A549 (cell line): ENCODE measurements around the gene KCNQ1.

Experiments used
- CHD4 ChIP-seq: fragments of 200-600 bp; sonication (generic); IDR thresholded peaks from 2 replicates; pipeline ENCODE4 v1.6.1; 2016; ENCODE audit warnings: antibody characterized with exemption, mild to moderate bottlenecking, borderline replicate concordance
- EP300 ChIP-seq, 2 experiments: fragments of >200 bp; sonication (Bioruptor Twin); formaldehyde crosslinking; IDR thresholded peaks; 2 replicates in 1 of 2; 3 replicates in 1 of 2; pipeline ENCODE4 v1.6.1; 2016 to 2017
- FOSL2 ChIP-seq, 2 experiments: fragments of 450-650 bp in 1 of 2; fragments of >200 bp in 1 of 2; sonication (Bioruptor Twin) in 1 of 2; formaldehyde crosslinking; IDR thresholded peaks; 2 replicates each; pipeline versions ENCODE4 v1.5.0 to v1.6.1; 2016 to 2020; ENCODE audit warnings: mild to moderate bottlenecking in 1 of 2, moderate library complexity in 1 of 2
- HOXA7 ChIP-seq: fragments of 250-450 bp; sonication (Bioruptor Pico); IDR thresholded peaks from 2 replicates; pipeline ENCODE4 v1.5.0; 2020; ENCODE audit warnings: mild to moderate bottlenecking, moderate library complexity
- MYC ChIP-seq: IDR thresholded peaks from 2 replicates; pipeline ENCODE4 v1.6.1; 2012; ENCODE audit warnings: mild to moderate bottlenecking, inconsistent platforms, low read length, improper control_type of control experiment, borderline replicate concordance
- POLR2A ChIP-seq: IDR thresholded peaks from 2 replicates; pipeline ENCODE4 v1.6.1; 2012; ENCODE audit warnings: mild to moderate bottlenecking, low read length
- RAD21 ChIP-seq, 2 experiments: fragments of >200 bp in 1 of 2; sonication (Bioruptor Twin) in 1 of 2; formaldehyde crosslinking in 1 of 2; IDR thresholded peaks in 1 of 2; conservative IDR thresholded peaks in 1 of 2; 2 replicates in 1 of 2; 3 replicates in 1 of 2; pipeline ENCODE4 v1.6.1; 2012 to 2018; ENCODE audit warnings: inconsistent platforms in 1 of 2
- SMC3 ChIP-seq: fragments of >200 bp; sonication (Bioruptor Twin); formaldehyde crosslinking; IDR thresholded peaks from 3 replicates; pipeline ENCODE4 v1.6.1; 2018; ENCODE audit warnings: inconsistent platforms
- SREBF2 ChIP-seq: fragments of 450-650 bp; IDR thresholded peaks from 2 replicates; pipeline ENCODE4 v1.6.1; 2014; ENCODE audit warnings: mild to moderate bottlenecking, moderate library complexity
- ZFP36 ChIP-seq: fragments of 450-650 bp; IDR thresholded peaks from 2 replicates; pipeline ENCODE4 v1.6.1; 2014; ENCODE audit warnings: borderline replicate concordance; ENCODE audit not compliant: partially characterized antibody
- TF ChIP-seq, protein P1 (sequence below): fragments of >200 bp; sonication (Bioruptor Twin); formaldehyde crosslinking; IDR thresholded peaks from 3 replicates; pipeline ENCODE4 v1.5.1; 2016
- TF ChIP-seq, protein P2 (sequence below): IDR thresholded peaks from 2 replicates; pipeline ENCODE4 v1.6.1; 2012
- TF ChIP-seq, protein P3 (sequence below): fragments of 150-350 bp; IDR thresholded peaks from 2 replicates; pipeline ENCODE4 v1.6.1; 2014; ENCODE audit warnings: low read depth, mild to moderate bottlenecking, low read length

DNA sequence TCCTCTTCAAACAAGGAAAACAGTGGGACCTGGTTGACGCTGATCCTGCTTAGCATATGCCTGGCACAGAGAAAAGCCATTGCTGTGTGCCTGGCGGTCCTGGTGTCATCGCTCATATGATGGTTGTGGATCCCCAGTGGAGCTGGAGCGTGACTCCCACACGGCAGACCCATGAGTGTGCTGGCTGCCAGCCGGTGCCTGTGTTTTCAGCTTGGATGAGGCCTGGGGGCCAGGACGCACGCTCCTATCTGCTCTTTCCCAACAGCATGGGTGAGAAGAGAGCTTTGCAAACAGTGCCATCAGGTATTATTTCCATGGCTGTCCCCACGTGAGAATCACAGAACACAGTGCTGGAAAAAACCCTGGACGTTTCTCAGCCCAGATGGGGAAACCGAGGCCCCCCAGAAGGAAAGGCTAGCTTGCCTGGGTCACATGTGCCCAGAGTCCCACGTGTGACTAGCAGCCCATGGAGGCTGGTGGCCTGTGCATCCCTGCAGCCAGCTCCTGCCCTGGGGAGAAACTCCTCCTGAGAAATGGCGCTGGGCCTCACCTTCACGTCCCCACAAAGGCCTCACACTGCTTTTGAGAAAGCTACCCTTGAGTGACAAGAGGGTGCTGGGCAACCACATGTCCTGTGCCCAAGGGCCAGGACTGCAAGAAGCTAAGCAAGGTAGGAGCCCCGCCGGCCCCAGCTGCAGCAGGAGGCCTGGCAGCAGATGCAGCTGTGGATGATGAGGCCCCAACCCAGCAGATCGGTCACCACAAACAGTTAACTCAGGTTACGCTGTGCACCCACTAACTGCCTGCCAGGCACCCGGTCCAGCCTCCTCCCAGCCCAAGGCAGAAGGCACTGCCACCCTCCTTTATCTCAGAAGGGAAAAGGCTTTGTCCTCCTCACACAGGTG lies 436.5 kb downstream of the KCNQ1 start:
- TF ChIP-seq EP300 (IDR thresholded peaks at IDR 0.05) (no peak), CHD4 (no peak), SREBF2 (no peak), FOSL2 (IDR thresholded peaks at IDR 0.05) (no peak), FOSL2 (CRISPR knock-in tag; IDR thresholded peaks at IDR 0.05) (no peak), POLR2A (no peak), ZFP36 (no peak), RAD21 (conservative IDR thresholded peaks at IDR 0.05 in 1 of 2, IDR thresholded peaks at IDR 0.05 in 1 of 2) (no peak), MYC (no peak), SMC3 (no peak), HOXA7 (CRISPR knock-in tag) (no peak)
- TF ChIP-seq, protein P1, sequence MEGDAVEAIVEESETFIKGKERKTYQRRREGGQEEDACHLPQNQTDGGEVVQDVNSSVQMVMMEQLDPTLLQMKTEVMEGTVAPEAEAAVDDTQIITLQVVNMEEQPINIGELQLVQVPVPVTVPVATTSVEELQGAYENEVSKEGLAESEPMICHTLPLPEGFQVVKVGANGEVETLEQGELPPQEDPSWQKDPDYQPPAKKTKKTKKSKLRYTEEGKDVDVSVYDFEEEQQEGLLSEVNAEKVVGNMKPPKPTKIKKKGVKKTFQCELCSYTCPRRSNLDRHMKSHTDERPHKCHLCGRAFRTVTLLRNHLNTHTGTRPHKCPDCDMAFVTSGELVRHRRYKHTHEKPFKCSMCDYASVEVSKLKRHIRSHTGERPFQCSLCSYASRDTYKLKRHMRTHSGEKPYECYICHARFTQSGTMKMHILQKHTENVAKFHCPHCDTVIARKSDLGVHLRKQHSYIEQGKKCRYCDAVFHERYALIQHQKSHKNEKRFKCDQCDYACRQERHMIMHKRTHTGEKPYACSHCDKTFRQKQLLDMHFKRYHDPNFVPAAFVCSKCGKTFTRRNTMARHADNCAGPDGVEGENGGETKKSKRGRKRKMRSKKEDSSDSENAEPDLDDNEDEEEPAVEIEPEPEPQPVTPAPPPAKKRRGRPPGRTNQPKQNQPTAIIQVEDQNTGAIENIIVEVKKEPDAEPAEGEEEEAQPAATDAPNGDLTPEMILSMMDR, result no peak
- TF ChIP-seq, protein P2, sequence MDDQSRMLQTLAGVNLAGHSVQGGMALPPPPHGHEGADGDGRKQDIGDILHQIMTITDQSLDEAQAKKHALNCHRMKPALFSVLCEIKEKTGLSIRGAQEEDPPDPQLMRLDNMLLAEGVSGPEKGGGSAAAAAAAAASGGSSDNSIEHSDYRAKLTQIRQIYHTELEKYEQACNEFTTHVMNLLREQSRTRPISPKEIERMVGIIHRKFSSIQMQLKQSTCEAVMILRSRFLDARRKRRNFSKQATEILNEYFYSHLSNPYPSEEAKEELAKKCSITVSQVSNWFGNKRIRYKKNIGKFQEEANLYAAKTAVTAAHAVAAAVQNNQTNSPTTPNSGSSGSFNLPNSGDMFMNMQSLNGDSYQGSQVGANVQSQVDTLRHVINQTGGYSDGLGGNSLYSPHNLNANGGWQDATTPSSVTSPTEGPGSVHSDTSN, result no peak
- TF ChIP-seq, protein P3, sequence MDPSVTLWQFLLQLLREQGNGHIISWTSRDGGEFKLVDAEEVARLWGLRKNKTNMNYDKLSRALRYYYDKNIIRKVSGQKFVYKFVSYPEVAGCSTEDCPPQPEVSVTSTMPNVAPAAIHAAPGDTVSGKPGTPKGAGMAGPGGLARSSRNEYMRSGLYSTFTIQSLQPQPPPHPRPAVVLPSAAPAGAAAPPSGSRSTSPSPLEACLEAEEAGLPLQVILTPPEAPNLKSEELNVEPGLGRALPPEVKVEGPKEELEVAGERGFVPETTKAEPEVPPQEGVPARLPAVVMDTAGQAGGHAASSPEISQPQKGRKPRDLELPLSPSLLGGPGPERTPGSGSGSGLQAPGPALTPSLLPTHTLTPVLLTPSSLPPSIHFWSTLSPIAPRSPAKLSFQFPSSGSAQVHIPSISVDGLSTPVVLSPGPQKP, result no peak
